MV-4-11 (cell line): ENCODE data around the gene CASP12.

Experiments
- DNase-seq: peaks from one replicate; lab custom pipeline; 2025; lab: John Stamatoyannopoulos, UW

The CASP12 gene

DNA sequence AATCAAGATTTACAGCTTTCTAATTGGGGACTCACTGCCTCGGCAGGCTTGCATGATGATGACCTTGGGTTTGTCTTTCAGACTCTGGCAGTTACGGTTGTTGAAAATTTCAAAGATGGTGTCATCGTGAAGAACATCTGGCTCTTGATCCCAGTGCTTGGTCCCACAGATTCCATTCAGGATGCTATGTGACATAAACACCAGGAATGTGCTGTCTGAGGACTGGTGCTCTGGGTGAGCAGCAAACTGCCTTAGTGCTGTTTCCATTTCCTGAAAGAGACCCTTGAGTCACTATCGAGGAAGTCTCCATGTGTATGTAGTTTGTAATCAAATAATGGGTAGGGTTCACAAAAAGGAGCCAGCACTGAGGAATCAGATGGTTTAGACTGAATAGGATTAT is 7.1 kb downstream of the CASP12 start:
- DNase-seq, result no peak

DNA sequence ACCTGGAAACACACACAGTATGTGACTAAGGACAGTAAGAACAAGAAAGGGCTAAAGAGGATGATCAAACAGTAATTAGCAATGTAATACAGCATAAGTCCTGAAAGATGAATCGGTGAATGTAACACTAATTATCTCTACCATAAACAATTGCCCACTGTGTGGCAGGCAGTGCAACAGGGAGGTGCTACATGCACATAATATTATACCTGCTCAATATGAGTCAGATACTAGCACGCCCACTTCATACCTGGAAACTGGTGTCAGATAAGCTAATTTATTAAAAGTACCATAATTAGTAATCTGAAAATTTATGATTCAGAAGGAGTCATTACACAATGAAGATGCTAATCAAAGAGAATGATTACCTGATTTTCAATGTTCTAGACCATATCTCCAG is 14.9 kb downstream of the CASP12 start:
- DNase-seq, result no peak

DNA sequence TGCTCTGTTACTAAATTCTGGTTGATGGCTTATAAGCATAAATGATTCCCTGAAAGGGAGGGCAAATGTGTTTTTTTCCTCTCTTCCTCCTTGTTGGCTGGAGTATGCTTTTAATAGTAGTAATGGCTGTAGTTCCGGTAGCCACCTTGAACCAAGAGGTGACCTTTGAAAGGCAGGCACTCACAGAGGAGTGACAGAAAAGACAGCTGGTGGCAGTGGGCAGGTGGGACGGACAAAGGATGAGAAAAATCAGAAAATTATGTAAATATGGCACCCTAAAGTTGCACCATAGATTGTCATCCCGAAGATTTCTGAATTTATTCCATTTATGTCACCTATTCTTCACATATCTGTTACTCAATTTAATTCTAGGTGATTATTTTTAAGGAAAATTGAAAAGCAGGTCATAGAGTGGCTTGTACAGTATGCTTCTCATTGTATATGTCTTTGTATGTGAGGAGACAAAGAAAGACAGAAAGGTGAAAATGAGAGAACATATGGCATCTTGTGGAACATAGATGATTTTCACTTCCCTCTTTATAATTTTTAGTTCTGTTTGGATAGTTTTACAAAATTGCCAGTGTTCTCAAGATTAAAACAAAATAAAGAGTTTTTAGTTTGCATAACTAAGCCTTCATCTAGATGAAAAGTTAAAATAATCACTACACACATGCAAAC is 17.0 kb downstream of the CASP12 start:
- DNase-seq, result peak; percentile 16

DNA sequence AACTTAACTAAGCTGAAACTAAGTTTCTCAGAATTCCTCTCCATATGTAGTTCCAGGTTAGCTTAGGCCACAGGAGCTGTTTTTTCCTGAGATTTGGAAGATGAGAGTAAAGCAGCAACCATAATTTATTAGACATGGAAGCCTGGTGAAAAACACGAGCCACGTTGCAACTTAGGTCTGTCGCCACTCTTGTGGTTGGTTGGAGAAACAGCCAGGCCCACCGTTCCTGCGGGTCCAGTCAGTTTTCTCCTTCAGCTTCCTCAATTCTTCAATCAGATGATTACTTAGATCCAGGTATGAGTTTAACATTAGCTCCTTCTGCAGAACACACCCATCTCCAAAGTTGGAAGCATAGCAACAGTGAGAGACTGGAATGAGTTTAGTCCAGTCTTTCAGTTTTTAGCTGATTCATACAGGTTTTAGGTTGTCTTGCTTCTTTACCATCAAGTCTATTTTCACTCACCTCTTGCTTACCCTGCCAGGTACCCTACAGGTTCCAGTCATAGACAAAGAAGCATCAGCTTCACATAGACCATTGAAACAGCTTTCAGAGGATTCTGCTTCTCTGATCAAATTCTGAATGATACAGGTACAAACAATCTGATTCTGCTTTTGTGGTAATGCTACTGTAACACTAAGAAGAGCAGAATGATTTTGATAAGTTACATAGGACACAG is 18.6 kb downstream of the CASP12 start:
- DNase-seq, result no peak

DNA sequence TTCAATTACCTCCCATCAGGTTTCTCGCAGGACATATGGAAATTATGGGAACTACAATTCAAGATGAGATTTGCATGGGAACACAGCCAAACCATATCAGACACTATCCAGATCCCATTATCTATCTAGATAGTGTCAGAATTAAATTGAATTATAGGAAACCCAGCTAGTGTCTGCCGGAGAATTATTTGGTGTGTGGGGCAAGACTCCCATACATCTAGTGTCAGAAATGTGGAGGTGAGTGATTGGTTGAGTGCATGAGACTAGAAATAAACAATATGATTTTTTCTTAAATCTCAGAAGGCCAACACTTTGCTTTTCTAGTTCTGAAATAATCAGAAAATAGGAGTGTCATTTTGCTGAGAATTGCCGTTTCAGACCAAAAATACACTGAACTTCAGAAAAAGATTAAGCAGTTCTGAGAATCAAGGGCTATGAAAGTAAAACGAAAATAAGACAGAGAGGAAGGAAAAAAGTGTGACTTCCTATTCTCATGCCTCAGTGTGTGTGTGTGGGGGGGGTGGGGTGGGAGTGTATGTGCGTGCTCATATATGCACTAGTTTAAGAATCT is 21.3 kb downstream of the CASP12 start:
- DNase-seq, result peak; percentile 78

DNA sequence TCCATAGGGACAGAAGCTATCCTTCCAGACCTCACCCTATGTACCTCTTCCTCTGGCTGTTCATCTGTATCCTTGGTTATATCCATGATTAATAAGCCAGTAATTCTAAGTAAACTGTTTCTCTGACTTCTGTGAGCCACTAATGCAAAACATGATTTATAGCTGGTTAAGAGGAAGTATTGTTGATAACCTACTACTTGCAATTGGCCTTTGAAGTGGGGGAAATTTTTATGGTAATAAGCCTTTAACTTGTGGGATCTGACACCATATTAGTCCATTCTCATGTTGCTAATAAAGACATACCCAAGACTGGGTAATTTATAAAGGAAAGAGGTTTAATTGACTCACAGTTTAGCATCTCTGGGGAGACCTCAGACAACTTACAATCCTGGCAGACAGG is 21.9 kb downstream of the CASP12 start:
- peak; percentile 52 for DNase-seq

DNA sequence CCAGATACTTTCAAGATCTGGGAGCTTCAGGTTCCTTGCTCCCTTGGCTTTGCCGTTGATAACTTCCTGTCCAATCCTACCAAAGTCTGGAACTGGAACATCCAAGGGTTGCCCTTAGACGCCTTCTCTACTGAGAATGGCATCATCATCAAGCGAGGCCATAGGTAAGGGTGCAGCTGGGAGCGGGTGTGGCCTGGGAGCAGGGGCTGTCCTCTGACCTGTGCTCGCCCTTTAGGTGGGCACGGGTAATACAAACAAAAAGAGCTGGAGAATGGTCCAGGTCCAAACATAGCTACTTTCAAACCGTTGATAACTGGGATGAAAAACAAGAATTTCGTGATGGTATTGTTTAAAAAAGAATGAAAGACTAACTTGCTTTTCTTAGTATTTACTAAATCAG is 25.0 kb downstream of the CASP12 start:
- DNase-seq, result no peak

DNA sequence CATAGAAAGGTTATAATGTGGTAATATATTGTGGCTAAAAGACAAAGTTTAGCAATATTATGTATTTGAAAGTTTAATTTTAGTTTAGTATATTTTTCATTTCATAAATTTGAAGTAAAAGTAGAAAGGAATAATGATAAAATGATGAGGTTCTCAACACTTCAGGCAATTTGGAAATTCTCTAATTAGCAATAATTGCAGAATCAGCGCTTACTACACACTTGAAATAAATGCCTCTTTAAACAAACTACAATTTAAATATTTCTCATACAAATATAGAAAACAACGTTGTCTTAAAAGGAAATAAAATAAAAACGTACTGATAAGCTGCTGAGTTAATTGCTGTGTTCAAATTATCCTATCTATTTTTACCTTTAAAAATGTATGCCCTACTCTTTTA is 25.9 kb downstream of the CASP12 start:
- no peak for DNase-seq

DNA sequence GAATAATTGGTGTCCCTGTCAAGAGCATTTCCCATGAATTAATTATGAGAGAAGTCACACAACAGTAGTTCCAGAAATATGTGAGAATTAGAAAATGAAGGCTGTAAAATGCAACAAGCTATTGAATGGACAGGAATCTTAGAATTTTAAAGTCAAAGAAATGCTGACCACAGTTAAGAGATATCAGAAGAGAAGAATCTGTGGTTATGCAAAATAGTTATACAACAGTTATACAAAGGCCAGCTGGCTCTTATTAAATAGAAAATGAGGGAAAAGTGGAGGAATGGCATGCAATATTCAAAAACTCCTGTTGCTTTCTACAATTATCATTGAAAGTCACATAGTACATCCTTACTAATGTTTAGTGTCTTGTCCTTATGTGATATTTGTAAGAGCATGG is 27.4 kb downstream of the CASP12 start:
- DNase-seq, result no peak

DNA sequence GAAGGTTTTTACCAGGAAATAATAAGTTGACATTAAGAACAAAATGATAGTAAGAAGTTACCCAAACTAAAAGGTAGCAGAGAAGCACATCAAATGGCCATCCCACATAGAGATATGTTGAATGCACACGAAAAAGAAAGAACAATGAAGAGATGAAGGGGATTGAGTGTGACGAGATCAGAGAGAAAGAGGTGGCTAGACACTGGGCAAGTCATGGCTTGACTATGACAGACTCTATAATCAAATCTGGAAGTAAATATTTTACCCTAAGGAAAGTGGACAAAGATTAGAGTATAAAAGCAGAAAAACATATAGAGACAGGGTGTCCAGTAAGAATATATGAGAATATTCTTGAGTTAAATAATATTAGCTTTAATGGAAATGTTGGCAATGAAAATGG is 31.4 kb downstream of the CASP12 start:
- DNase-seq, result no peak

DNA sequence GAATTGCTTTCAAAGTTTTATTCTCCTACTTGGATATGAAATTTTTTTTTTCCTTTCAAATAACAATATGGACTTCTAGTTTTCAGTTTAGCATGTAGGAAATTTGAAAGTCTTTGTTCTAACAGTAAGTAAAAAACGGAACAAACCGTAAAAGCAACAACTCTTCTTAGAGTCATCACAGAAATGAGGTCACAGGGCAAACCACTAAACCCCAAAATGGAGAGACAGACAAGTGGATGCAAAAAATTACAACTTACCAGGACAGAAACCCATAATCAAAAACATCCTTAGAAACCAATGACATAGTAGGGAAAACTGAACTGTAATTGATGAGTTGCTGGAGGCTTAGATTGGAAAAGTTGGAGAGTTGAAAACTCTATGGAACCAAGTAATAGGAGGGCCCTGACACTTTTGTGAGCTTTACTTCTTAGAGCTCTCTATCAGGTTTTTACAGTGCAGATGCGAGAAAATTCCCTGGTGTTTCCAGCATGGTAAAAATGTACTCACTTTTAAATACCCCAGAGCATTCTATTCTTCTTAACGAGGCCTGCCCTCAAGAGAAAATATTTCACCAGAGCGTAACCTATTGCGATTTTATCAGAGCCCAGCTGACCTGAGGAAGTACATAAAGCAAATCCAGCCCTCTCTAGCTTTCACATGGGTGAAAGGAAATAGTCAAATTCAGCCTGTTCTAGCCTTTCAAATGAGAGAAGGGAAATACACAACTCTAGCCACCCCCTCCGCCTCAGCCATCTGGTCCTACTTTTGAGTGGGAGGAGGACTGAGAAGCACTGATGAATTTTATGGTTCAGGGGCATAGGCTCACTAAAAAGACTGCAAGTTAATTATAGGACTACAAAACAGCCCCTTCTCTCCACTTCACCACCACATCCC is 39.1 kb downstream of the CASP12 start:
- DNase-seq, result peak; percentile 83

DNA sequence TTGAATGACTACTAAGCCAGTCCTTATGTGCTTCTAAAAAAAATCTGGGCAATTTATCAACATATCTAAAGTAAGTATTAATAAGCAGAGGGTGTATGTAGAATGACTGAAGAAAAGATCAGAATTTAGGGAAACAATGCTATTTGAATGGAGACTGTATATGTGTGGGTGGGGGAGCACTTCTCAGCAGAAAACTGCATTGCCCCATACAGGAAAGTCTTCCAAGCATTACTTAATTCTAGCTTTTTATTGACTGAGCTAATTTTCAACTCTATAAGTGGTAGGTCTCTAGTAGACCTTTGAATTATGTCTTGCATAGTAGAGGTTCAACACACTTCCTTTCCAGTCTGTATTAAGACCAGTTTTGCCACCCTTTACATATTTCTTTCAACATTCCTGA is 41.7 kb downstream of the CASP12 start:
- DNase-seq, result peak; percentile 31

DNA sequence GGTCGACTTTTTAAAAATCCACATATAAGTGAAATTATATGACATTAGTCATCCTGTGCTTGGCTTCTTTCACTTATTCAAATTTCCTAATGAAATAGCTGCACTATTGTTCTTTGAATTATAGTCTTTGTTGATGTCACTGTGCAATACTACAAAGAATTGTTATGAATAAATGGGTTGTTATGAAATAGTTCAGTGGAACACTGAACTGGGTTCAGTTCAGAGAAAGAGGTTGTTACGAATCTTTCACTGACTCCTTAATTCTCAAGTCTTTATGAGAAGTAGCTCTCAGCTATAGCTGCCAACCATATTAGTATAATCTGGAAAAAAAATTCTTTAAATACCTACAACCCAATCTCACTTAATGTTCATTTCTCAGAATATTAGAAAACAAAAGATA is 42.3 kb downstream of the CASP12 start:
- no peak for DNase-seq

DNA sequence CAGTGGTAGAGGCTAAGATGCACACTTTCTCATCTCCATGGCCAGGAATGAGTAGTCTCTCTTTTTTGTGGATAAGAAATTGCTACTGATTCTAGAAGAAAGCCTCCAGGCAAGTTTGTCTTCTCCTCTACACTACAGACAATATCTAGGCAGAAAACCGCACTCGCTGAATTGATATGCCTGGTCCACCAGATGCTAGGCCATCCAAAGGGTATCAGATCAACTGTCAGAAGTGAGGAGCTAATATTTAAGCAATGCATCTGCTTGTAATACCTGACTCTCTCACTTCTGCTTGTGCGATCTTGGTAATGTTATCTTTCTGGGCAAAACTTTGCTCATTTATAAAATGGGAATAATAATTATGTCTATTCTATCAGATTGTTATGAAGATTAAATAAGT is 45.0 kb downstream of the CASP12 start:
- no peak for DNase-seq

DNA sequence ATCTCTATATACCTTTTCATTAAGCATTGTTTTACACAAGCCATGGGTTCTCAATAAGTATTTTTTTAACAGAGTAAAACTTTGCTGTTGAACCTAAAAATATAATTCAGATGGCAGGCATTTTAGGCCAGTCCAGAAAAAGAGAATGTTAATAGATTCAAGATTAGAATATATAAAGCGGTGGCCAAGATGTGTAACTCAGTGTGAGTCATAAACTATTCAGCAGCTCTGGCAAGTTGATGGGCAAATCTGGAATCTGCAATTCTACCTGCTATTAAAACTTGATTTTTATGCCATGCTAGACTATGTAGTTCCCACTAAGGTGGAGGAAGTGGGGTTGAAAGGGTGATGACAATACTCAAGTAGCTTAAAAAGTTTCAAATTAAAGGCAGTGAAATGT is 45.4 kb downstream of the CASP12 start:
- DNase-seq, result no peak

DNA sequence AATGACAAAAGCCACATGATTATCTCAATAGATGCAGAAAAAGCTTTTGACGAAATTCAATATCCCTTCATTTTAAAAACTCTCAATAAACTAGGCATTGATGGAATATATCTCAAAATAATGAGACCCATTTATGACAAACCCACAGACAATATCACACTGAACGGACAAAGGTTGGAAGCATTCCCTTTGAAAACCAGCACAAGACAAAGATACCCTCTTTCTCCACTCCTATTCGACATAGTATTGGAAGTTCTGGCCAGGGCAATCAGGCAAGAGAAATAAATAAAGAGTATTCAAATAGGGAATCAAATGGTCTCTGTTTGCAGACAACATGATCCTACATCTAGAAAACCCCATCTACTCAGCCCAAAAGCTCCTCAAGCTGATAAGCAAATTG is 52.0 kb downstream of the CASP12 start:
- no peak for DNase-seq

DNA sequence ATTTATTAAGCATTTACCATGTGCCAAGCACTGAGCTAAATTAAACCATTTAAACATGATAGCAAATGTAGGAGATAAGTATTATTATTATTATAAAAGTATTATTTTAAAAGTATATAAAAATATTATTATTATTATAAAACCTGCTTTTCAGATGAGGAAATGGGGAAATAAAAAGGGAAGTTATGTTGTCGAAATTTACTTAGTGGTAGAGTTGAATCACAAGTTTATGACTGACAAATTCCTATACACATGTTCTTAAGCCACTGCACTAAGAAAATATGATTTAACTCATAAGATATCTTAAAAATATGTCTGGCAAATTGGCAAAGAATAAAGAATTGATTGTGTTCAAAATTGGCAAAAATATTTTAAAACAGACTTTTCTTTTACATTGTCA is 53.8 kb downstream of the CASP12 start:
- peak; percentile 74 for DNase-seq

DNA sequence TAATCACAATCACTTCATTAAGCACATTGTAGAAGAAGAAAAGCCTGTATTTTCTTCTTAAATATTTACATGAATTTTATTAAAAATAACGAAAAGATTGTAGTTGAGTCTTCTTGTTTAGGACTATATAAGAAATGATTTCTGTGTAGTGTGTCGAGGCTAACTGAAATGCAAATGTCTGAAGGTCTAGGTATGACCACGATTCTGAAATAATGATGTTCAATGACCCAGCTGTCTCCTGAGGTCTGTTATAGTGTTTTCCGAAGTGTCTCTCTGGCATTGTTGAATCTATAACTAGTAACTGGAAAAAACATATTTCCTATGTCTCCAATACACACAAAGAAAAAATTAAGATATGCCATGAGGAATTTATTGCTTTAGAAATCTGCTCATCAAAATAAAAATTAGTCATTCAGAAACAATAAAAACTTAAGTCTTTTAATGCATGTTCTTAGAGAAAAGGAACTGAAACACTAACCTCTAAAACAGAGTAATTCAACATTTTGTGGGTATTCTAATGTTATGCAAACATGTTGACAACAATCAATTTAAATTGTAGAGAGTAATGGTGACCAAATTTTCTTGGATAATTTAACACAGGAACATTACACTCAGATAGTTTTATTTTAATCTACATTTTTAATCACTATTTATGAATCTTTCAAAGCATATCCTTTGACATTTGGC is 55.0 kb downstream of the CASP12 start:
- DNase-seq, result peak; percentile 80

DNA sequence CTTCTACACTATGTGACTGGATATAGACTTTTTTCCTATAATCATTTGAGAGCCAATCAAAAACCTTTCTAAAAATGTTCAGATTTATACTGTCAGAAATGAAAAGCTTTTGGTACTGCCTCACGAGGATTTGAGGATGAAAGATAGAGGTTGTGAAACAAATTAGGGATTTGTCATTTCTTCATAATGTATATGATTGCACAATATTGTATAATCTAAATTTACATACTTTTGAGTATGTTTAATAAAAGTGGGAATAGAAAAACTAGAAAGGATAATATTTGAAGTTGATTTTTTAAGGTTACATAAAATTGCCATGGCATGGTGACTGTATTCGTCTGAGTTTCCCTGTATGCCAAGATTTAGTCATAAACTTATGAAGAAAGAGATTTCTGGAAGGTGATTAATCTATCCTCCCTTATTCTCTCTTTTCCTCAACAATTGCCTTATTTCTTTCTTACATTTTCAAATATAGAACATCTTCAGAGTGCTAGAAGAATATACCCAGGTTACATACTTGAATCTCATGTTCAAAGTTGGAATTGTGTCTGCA is 56.2 kb downstream of the CASP12 start:
- DNase-seq, result no peak

DNA sequence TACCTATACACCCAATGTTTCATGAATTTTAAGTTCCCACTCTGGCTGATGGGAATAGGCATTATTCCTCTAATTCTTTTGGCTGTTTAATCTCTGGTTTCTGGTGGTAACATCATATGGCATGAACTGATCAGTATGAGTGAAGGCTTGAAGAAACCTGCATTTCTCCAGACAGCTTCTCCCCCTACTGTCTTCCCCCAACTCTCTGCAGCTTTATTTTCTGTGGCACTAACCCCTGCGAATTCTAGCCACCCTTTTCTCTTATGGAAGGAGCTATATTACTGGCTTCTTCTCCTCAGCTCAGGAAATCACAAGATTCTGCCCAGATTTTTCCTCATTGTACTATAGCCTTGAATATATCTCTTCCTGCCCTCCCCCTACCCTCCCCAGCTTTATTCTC is 57.1 kb downstream of the CASP12 start:
- DNase-seq, result no peak

DNA sequence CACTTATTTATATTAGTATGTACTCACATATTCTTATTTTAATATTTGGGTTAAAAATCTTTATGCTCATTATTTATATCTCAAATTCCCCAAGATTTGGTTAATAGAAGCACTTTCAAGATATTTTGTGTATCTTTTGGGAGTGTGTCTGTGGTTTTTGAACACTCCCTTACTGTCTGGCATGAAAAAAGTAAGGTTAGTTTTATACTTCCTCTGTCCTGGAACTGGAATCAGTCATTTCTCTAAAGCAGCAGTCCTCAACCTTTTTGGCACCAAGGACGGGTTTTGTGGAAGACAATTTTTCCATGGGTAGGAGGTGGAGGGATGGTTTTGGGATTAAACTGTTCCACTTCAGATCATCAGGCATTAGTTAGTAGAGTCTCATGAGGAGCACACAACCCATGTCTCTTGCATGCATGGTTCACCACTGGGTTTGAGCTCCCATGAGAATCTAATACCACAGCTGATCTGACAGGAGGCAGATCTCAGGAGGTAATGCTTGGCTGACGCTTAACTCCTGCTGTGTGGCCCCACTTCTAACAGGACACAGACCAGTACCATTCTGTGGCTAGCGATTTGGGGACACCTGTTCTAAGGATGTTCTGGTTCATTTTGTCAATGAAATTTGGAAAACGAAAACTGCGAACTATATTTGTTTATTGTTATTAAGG is 60.2 kb downstream of the CASP12 start:
- no peak for DNase-seq
